NCI-H2196 treated with DMSO at 0.1 percent for 48 hours (cell line): Measurements from ENCODE around the gene SCAMP5.

ENCODE experiments used
- DNase-seq: peaks from one replicate; lab custom pipeline; 2025; ENCODE audit not compliant: unreplicated experiment; lab: John Stamatoyannopoulos, UW

The SCAMP5 gene

GRCh38 chr15:74995182-74995778 lies at the start of gene SCAMP5:
Gene SCAMP5 (plus strand): TSS chr15:74995563. CDS start chr15:75011840, 16,277 bp downstream.
- DNase-seq = peak; percentile 80

DNA sequence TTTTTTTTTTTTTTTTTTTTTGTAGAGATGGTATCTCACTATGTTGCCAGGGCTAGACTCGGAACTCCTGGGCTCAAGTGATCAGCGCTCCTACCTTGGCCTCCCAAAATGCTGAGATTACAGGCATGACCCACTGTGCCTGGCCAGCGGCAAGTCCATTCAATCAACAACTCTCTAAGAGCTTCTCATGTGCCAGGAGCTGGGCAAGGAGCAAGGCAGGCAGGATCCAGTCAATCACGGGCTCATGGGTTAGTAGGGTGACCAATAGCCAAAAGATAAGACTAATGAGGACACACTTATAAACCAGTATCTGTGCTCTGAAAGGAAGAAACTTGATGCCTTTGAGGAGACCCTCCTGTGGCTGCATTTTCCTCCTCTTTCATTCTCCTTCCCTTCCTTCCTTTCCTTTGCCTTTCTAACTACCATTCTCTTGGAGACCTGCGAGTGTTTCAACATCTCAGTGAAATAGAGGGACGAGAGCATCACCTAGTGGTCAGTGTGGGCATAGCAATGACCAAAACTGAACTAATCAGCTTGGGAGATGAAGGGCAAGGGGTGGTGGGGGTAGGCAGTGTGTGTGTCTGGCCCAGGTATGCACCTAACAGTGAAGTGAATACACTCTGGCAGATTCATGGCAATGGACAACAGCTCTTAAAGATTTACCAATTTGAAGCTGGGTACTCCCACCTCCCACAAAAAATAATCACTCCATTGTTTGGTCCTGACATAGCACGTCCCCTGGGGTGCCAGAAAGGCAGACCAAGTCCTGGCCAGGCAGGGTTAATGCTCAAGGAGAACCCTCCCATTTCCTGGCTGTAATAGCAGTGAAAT lies 45.1 kb upstream of the SCAMP5 start:
- DNase-seq = peak; percentile 10

DNA sequence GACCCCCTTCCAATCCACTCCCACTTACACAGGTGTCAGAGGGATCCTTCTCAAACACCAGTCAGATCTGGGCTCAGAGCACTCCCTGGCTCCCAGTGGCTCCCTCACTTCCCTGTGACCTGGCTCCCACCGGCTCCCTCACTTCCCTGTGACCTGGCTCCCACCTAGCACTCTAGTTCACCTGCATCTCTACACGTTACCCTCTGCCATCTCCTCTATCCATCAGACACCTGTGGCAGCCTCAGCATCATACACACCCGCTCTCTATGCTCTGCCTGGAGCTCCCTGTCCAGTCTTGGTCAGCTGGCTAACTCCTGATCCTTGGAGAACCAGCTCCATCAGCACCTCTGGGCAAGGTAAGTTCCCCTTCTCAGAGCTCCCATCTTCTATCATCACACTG lies 44.4 kb upstream of the SCAMP5 start:
- no peak for DNase-seq

GRCh38 chr15:74954515-74954914 lies 40.8 kb upstream of the SCAMP5 start:
- DNase-seq = no peak

DNA sequence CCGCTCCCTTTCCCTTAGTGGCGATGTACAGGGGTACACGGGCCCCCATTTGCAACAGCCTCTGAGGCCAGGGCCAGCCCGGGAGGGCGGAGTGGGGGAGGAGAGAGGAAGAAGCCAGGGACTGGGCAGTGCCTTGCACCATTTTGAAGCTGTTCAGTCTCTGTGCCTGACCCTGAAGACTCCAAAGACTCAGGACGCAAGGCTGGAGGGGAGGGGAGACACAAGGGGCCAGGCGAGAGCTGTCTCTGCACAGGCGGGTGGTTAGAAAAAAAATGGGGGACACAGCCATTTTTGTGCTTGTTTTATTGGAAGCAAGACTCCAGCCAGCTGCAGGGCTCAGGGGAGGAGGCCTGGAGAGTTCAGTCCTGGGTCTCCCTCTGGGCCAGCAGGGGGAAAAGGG lies 40.3 kb upstream of the SCAMP5 start:
- no peak for DNase-seq

DNA sequence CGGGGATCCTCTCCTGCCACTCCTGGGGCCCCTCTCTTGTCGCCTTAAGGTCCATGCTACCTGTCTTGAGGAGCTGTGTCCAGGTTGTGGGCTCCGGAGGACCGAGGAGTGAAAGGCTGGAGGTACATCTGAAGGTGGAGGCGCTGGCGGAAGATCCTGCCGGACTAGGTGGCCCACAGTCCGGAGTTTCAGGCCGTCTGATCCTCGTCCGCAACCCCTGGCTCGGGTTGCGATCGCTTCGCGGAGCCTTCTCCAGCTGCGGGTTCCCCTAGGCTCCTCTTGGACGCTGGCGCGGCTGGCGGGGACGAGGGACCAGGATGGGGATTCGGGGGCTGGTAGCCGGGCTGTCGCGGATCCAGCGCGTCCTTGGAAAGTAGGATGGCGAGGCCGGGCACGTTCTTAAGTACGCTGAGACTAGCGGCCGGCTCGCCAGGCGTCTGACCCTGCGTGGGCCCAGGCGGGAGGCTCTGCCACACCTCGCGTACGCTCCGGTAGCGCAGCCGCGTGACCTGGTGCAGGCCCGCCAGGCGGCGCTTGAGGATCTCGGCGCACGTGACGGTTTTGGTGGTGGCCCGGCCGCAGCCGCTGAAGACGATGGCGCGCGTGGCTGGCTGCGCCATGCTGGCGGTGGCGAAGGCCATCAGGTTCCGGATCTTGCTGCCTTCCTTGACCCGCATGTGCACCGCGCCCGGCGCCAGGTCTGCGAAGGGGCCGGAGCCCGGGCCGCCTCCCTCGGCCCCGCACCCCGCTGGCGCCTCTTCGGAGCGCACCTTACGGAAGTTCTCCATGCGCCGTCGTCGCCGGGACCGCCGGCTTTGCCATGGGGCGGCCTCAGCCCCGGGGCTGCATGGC lies 39.3 kb upstream of the SCAMP5 start:
- DNase-seq = peak; percentile 28

DNA sequence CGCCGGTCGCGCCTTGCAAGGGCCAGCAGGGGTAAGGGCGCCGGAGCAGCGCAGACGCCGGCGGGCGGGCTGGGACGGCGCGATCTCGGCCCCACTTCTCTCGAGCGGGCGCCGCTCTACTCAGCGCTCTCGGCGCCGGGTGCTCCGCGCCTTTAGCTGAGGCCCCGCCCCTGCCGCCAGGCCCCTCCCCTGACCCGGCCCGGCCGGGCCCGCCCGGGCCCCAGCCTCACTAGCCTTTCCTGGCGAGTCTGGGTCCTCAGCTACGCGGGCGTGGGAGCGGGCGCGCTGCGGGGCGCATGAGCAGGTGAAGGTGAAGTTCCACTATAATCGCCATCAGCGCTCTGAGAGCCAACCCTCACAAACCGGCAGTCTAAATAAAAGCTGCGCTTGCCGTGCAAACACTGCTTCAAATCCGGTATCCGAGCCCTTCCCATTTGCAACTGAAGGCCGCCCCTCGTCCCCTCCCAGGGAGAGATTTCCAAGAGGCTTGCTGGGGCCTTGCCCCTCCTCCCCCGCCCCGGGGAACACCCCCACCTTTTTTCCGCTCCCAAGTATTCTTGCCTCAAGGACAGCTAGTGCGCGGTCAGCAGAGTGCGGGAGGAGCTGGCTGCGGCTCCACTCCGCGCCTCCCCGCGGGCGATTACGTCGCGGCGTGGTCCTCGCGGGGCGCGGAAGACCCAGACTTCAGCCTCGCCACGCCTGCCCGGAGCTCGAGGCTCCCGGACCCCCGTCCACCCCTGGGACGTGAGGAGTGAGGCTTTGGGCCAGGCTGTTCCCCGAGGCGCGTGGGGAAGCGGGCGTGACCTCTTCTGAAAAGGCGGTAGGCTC lies 38.5 kb upstream of the SCAMP5 start, which contains the start of gene RPP25:
TSS of gene RPP25 (minus strand) at position 125 of the 828 bp plus-strand sequence. CDS start 189 bp downstream, outside the sequence.
- peak; percentile 46 for DNase-seq

- no peak for DNase-seq
These were observed 37.8 kb upstream of the SCAMP5 start for GRCh38 chr15:74957476-74958035.

- no peak for DNase-seq
These were observed 36.9 kb upstream of the SCAMP5 start for GRCh38 chr15:74958320-74958907.

DNA sequence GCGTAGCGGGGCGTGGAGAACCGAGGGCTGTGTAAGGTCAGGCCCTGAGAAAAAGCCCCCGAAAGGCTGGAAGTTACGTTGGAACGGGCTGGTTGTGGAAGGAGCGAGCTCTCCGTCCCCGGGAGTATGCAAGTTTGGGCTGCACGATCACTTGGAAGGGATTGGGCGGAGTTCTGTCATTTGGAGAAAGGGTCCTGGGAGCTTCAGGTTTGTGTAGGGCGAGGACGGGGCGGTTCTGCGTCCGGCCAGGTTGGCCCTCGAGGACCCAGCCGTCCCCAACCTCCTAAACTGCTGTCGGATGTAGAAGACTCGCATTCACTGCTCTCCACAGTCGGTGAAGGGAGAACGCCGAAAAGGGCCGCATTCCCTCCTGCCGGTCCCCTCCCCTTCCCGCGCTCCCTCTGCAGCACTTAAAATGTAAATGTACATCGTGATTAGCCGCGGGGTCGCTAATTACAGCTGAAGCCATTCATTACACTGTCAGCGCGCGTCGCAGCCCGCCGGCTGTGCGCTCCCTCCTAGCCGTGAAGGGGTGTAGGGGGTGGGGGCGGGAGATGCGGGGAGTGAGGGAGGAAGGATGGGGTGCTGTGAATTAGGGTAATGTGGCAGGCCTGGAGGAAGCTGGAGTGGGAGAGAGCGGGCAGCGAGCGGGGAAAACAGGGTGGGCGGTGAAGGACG lies 36.3 kb upstream of the SCAMP5 start:
- no peak for DNase-seq

DNA sequence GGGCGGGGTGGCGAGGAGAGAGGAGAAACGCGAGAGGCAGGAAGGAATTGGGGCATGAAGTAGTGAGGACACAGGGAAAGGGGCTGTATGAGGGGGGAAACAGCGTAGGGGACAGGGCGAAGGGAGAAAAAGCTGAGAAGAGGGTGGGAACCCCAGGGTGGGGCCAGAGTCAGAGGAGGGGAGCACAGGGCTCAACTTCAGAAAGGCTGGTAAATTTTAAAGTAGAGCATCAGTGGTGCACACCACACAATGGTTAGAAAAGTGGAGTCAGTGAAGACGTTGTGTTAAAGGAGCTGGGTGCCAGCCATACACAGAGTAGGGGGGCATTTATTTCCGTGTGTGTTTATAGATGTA lies 35.8 kb upstream of the SCAMP5 start:
- DNase-seq = no peak

DNA sequence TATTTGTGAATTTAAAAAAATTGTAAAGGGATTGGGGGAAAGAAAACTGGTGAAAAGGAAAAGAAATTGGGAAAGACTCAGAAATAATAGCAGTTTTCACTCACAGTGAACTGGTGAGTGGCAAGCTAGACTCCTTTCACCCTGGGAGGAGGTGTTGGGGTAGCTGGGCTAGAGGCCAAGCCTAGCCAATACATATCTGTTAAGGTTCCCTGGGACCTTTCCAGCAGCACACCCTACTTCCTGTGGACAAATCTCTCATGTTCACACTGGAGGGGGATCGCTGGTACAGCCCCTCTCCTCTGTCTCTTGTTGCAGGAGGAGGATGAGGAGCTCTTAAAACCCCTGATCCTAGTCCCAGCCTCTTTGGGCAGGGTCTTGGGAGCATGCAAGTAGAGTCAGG lies 35.1 kb upstream of the SCAMP5 start:
- DNase-seq = no peak

GRCh38 chr15:74960995-74961588 lies 34.3 kb upstream of the SCAMP5 start:
- no peak for DNase-seq

DNA sequence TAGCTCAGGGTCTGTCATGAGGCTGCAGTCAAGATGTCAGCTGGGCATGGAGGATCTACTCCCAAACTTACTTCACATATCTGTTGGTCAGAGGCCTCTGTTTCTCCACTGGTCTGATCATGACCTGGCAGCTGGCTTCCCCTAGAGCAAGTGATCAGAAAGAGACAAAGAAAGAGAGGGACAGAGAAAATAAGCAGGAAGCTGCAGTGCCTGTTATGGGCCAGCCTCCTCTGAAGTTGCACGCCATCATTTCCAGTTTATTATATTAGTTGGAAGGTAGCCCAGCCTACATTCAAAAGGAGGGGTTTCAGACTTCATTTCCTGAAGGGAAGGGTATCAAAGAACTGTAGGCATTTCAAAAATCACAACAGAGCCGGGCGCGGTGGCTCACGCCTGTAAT lies 33.7 kb upstream of the SCAMP5 start:
- DNase-seq = peak; percentile 21

- DNase-seq = no peak
These were observed 33.1 kb upstream of the SCAMP5 start for GRCh38 chr15:74962219-74962618.

DNA sequence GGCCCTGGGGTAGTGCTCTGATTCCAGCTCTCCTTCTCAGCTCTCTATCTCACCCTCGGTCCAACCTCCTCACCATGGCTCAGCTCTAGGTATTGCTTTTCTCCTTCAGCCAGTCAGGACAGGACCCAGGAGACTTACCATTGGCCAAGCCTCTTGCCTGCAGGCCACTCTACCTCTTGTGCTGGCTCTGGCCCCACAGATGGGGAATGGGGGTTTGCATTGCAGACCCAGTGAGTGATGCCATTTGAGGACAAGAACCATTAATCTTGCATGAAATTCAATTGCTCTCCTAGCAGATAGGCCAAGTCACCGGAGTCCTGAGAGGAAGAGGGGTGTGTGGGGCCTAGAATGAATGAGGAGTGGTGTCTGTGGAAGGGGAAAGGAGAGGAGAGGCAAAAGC lies 32.7 kb upstream of the SCAMP5 start:
- no peak for DNase-seq

- DNase-seq = no peak
These were observed 32.1 kb upstream of the SCAMP5 start for GRCh38 chr15:74963213-74963612.

- DNase-seq = no peak
These were observed 30.6 kb upstream of the SCAMP5 start for GRCh38 chr15:74964794-74965193.

GRCh38 chr15:74967670-74968069 lies 27.7 kb upstream of the SCAMP5 start:
- no peak for DNase-seq
